HL-60 (cell line): ENCODE measurements around the gene MEG3.

Experiments
- DNase-seq, 2 experiments: peaks; one replicate each; pipeline ENCODE4 v3.0.0-alpha.2; 2010 to 2020; ENCODE audit warnings: low read depth in 1 of 2, low spot score in 1 of 2
- H3K27ac ChIP-seq: fragments of 250-450 bp; sonication (Bioruptor Pico); replicated peaks from 2 replicates; pipeline ENCODE4 v1.5.1; 2020; ENCODE audit warnings: mild to moderate bottlenecking, moderate library complexity
- H3K27me3 ChIP-seq: fragments of 250-450 bp; sonication (Bioruptor Pico); 2 replicates; pipeline ENCODE4 v1.5.1; 2021; ENCODE audit warnings: mild to moderate bottlenecking, moderate library complexity; ENCODE audit not compliant: insufficient read depth, poor library complexity, severe bottlenecking
- H3K4me3 ChIP-seq: replicated peaks from 2 replicates; pipeline ENCODE4 v1.5.1; 2011; ENCODE audit warnings: mild to moderate bottlenecking, control low read depth, low read length; ENCODE audit not compliant: insufficient read depth
- GABPA ChIP-seq: IDR thresholded peaks from 2 replicates; pipeline ENCODE4 v1.6.1; 2012; ENCODE audit warnings: low read depth
- POLR2AphosphoS5 ChIP-seq: IDR thresholded peaks from 2 replicates; pipeline ENCODE4 v1.6.1; 2012; ENCODE audit warnings: low read depth
- SPI1 ChIP-seq: IDR thresholded peaks from 2 replicates; pipeline ENCODE4 v1.6.1; 2012; ENCODE audit warnings: low read depth, mild to moderate bottlenecking, borderline replicate concordance
- TF ChIP-seq, protein P1 (sequence below): IDR thresholded peaks from one replicate; pipeline ENCODE4 v1.5.1; 2011; ENCODE audit warnings: low read length, control low read depth, inconsistent platforms; ENCODE audit not compliant: insufficient read depth
- TF ChIP-seq, protein P2 (sequence below): IDR thresholded peaks from 2 replicates; pipeline ENCODE4 v1.6.1; 2012; ENCODE audit warnings: low read depth; ENCODE audit not compliant: insufficient replicate concordance

MEG3 gene

DNA sequence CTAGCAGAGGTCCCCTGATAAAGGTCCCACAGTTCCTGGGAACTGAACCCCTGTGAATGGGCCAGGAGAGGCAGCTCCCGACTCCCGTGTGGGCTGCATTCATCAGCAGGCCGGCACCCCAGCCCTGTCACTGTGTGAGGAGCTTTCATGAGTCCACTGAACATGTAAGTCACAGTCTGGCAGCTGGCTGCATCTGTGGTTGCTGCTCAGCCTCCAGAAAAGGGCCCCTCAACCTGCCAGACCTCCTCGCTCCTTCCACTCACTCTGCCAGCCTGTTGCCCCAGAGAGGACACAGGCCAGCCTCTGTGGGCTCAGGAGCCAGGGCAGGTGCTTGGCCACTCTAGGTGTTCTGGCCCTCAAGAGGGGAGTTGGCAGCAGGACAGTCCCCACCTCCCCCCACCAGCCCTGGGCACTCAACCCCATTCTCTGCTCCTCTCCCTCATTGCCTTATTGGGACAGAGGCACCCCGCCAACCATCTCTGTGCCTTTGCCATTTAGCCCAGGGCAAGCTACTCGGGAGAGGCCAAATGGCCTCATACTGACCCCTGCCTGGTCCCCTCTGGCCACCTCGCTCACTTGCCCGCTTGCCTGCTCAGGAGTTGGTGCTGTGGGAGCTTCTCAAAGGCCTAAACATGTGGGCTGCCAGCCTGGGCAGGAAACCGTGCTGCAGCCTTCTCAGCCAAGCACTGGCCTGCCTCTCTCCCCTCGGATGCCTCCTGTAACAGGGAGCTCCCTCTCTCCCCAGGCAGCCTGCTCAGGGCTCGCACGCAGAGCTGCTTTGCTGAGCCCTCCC is 75.7 kb downstream of the MEG3 start:
- no peak for DNase-seq
- H3K4me3 ChIP-seq, result no peak overlapping the region
- H3K27me3 ChIP-seq, result peaks cover 27% of the 10 kb centered on the region
- no peak overlapping the region for H3K27ac ChIP-seq
- no peak for TF ChIP-seq SPI1
- TF ChIP-seq, protein P1, sequence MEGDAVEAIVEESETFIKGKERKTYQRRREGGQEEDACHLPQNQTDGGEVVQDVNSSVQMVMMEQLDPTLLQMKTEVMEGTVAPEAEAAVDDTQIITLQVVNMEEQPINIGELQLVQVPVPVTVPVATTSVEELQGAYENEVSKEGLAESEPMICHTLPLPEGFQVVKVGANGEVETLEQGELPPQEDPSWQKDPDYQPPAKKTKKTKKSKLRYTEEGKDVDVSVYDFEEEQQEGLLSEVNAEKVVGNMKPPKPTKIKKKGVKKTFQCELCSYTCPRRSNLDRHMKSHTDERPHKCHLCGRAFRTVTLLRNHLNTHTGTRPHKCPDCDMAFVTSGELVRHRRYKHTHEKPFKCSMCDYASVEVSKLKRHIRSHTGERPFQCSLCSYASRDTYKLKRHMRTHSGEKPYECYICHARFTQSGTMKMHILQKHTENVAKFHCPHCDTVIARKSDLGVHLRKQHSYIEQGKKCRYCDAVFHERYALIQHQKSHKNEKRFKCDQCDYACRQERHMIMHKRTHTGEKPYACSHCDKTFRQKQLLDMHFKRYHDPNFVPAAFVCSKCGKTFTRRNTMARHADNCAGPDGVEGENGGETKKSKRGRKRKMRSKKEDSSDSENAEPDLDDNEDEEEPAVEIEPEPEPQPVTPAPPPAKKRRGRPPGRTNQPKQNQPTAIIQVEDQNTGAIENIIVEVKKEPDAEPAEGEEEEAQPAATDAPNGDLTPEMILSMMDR, result no peak
- TF ChIP-seq, protein P2, sequence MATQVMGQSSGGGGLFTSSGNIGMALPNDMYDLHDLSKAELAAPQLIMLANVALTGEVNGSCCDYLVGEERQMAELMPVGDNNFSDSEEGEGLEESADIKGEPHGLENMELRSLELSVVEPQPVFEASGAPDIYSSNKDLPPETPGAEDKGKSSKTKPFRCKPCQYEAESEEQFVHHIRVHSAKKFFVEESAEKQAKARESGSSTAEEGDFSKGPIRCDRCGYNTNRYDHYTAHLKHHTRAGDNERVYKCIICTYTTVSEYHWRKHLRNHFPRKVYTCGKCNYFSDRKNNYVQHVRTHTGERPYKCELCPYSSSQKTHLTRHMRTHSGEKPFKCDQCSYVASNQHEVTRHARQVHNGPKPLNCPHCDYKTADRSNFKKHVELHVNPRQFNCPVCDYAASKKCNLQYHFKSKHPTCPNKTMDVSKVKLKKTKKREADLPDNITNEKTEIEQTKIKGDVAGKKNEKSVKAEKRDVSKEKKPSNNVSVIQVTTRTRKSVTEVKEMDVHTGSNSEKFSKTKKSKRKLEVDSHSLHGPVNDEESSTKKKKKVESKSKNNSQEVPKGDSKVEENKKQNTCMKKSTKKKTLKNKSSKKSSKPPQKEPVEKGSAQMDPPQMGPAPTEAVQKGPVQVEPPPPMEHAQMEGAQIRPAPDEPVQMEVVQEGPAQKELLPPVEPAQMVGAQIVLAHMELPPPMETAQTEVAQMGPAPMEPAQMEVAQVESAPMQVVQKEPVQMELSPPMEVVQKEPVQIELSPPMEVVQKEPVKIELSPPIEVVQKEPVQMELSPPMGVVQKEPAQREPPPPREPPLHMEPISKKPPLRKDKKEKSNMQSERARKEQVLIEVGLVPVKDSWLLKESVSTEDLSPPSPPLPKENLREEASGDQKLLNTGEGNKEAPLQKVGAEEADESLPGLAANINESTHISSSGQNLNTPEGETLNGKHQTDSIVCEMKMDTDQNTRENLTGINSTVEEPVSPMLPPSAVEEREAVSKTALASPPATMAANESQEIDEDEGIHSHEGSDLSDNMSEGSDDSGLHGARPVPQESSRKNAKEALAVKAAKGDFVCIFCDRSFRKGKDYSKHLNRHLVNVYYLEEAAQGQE, result no peak
- no peak for TF ChIP-seq GABPA
- TF ChIP-seq POLR2AphosphoS5, result no peak

DNA sequence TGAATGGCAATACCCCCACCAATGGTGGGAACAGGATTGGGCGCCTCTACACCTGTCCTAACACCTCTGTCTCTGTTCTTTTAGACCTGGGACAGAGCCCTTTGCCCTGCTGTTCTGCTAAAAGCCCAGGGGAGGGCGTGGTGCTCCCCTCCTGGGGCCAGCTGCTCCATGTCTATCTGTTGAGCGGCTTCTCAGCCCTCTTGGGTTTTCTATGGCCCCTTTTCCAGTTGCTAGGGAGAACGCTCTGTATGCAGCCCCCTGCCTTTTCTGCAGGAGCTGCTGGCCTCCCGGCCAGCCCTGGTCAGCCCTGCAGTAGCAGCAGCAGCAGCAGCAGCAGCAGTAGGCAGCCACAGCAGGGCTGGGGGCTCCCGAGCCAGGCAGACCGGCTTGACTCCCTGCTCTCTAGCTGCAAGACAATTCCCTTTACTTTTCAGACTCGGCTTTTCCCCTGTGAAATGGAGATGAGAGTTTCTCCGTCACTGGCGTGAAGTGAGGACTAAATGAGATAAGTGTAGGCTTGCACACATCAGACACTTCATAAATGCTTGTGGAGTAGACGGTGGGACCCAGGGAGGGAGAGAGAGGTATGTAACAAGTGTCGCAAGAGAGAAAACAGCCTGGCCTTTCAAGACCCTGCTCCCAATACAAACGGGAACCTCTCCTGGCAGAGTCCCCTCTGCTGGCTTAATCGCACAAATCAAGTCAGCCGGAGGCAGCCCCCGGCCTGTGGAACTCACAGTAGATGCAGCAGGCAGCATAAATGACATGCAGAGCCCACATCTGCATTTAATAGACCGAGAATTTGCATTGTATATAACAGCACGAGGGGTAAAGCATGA is 76.6 kb downstream of the MEG3 start:
- H3K27me3 ChIP-seq, result peaks cover 30% of the 10 kb centered on the region
- TF ChIP-seq POLR2AphosphoS5 (no peak), SPI1 (no peak), GABPA (no peak)
- TF ChIP-seq, protein P2, result no peak
- TF ChIP-seq, protein P1, result no peak
- H3K27ac ChIP-seq, result no peak overlapping the region
- no peak overlapping the region for H3K4me3 ChIP-seq
- DNase-seq, result no peak

DNA sequence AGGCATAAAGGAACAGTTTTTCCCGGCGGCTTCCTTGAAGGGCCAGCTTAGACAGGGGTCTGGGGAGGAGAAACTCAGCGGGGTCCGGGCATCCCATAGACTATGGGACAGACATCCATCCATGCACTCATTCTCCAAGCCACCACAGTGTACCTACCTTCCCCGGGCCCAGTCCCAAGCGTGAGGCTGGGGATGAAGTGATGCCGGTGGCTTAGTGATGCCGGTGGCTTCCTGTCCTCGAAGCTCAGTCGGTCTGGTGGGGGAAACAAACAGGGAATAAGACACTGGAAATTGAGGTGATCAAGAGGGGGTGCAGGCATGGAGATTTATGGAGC is 77.2 kb downstream of the MEG3 start:
- Histone ChIP-seq H3K4me3 (no peak overlapping the region), H3K27me3 (peaks cover 29% of the 10 kb centered on the region), H3K27ac (no peak overlapping the region)
- no peak for DNase-seq
- TF ChIP-seq GABPA (no peak), POLR2AphosphoS5 (no peak), SPI1 (no peak)
- TF ChIP-seq, protein P1, result no peak
- TF ChIP-seq, protein P2, result no peak
